G401.6 (cell line): ENCODE data around the gene ATP1B4.
"Not testable (repeated sequence)": the region's sequence is repeated elsewhere in the genome, so short reads cannot be mapped to it uniquely, and the experiment has no call there.

ENCODE experiments used
- FAIRE-seq: peaks from 2 replicates; lab custom pipeline; 2012; peaks lifted over from hg19 to GRCh38; lab: Jason Lieb, UNC

ATP1B4 gene

DNA sequence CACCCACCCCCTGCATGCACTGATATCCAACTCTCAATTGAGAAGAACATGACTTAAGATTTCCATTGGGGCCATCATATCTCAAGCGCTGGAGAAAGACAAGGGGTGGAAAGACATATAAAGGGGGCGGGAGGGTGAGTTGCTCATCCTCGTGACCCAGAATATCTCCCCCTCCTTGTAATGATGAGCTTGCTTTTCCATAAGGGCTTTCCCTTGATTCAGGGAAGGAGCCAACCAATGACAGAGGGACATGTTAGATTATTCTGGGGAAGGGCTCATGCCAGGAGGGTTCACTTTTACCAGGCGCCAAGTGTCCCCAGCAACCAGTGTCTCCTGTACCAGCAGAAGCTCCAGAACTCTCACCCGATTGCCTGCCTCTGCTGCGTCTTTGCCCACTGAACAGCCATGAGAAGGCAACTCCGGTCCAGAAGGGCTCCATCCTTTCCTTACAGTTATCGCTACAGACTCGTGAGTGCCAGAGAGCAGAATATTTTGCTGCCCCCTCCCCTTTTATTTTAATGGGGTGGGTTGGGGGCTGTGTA, at the start of gene ATP1B4:
TSS of gene ATP1B4 (plus strand) at position 326 of the 542 bp plus-strand sequence. CDS start at position 406, 80 bp downstream.
- FAIRE-seq = no peak

DNA sequence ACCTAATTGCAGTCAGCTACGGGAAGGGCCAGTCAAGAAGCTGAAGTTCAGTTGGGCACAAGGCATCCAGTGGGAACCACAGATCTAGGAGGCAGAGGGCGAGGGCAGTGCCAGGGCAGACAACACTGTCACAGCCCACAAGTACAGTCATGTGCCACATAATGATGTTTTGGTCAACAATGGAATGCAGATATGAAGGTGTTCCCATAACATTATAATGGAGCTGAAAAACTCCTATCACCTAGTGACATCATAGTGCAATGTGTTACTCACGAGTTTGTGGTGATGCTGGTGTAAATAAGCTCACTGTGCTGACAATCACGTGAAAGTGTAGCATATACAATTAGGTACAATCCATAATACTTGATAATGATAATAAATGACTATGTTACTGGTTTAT, 46.1 kb upstream of the ATP1B4 start:
- FAIRE-seq = no peak

DNA sequence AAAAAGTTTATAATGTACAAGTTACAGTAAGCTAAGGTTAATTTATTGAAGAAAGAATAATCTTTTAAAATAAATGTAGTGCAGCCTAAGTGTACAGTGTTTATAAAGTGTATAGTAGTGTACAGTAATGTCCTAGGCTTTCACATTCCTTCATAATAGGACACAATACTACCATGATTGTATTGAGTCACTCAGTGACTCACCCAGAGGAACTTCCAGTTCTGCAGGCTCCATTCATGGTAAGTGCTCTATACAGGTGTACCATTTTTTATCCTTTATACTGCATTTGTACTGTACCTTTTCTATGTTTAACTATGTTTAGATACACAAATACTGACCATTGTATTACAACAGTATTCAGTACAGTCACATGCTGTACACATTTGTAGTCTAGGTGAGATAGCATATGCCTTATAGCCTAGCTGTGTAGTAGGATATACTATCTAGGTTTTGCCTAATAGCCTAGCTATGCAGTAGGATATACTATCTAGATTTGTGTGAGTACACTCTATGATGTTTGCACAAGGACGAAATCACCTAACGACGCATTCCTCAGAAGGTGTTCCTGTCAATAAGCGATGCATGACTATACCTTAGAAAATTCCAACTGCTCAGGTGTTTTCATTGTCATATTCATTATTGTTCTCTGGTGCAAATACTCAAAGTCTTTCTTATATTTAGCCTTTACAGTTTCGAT, 45.2 kb upstream of the ATP1B4 start:
- FAIRE-seq = no peak

DNA sequence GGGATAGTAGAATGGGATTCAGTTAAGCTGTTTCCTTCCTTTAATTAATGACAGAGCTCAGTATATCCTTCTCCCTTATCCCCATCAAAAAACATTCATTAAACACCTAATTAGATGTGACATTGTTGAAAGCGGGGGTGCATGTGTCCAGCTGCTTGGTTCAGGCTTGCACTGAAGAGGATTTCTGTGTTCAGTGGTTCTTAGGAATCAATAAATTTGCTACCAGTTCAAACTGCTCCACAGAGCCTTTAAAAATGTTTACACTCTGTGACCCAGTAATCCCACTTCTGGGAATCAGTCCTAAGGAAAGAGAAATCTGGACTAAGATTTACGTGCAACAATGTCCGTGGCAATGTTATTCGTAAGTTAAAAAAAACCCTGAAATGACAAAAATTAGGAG, 43.5 kb upstream of the ATP1B4 start:
- no peak for FAIRE-seq

DNA sequence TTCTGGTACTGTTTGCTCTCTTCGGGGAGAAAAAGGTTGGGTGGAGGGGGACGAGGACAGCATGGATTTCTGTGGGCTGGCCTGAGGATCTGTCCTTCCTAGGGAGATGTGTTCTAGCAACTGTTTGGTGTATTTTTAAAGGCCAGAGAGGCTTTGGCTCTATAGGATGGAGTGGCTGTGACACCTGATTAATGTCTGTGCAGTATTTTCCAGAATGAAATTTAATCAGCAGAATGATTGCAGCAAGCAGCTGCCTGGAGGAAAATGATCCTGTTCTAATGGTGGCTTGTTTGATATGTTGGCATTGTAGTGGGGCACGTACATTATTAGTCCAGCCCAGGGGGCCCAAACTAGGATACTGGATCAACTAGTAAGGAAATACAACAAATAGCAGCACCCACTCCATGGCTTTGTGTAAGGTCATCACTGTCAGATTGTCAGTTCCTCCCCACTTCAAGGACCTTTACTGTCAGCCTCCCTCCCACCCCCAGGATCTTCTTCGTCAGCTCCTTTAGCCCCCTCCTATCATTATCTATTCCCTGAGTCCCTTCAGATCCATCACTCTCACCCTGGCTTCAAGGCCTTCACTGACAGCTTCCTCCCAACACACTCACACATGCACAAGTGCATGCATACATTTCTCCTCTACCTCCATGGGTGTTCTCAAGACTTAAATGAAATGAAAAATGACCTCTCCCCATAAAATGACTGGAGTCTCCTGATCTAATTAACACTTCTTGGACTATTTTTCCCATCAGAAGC, 40.2 kb upstream of the ATP1B4 start:
- no peak for FAIRE-seq

DNA sequence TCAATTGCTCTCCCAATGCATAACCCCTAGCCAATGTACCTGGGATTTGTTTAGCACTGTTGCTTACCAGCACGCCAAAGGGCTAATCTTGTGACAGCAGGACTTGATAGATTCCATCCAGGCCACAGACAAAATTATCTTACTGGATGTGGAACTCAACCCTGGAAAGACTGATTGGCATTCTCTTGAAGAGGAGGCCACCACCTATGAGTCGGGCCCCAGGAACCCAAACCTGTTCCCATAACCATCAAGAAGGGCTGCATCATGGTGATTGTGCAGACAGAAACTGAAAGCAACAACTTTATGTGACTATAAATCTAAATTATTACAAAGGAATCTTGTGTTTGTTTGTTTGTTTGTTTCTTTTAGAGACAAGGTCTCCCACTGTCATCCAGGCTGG, 30.8 kb upstream of the ATP1B4 start:
- FAIRE-seq = no peak

DNA sequence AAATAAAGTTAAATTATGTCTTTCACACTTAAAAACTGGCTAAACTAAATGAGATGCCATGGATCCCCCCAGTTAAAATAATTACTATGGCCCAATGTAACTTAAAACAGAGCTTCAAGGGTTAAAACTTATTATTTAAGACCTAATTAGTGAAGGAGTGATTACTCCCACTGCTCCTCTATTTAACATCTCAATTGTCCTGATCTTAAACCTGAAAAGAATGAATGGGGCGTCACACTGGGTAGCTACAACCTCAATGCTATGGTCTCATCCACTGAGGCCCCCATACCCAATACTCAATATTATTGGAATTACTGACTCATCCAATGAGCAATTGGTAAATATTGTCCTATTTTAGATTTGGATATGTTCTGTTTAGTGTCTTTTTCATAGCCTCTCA, 29.5 kb upstream of the ATP1B4 start:
- no peak for FAIRE-seq

DNA sequence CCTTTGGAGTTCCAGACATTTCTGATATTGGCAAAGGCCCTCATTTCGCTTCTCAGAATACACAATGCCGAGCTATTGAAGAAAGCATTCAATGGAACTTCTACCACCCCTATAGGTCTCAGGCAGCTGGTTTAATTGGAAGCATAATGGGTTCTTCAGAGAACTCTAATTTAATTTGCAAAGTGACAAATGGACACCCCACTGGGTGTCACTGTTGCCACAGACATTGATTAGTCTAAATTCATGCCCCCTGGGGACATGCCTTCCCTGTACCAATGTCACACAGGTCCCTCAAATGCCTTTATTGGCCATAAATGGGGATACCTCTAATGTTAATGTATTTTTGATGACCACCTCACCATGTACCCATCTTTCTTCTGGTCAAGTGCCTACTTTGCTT, 27.7 kb upstream of the ATP1B4 start:
- FAIRE-seq = no peak

DNA sequence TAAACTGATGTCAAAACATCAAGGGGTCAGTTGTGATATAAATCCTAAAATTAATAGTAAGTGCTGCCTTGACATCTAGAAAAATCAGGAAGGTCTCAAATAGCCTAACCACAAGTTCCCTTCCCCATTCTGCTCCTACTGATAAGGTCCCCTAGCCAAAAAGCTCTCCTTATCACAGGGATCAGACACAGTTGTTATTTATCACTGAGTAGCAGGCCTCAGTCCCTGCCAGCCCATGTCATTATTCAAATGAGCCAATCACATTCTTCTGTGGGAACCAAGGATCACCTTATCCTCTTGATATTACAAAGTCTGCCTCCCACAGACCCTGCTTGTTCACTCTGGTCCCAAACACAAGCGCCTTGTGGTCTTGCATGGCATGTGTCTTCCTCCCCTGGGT, 27.3 kb upstream of the ATP1B4 start:
- FAIRE-seq = no peak

DNA sequence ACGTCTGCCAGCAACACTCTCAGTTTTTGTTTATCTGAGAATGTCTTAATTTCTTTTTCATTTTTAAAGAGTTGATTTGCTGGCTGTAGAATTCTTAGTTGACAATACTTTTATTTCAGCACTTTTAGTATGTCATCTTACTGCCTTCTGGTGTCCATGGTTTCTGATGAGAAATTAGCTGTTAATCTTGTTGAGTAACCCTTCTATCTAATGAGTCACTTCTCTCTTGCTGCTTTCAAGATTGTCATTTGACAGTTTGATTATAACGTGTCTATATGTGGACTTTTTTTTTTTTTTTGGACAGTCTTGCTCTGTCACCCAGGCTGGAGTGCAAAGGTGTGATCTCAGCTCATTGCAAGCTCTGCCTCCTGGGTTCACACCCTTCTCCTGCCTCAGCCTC, 26.6 kb upstream of the ATP1B4 start:
- no peak for FAIRE-seq

DNA sequence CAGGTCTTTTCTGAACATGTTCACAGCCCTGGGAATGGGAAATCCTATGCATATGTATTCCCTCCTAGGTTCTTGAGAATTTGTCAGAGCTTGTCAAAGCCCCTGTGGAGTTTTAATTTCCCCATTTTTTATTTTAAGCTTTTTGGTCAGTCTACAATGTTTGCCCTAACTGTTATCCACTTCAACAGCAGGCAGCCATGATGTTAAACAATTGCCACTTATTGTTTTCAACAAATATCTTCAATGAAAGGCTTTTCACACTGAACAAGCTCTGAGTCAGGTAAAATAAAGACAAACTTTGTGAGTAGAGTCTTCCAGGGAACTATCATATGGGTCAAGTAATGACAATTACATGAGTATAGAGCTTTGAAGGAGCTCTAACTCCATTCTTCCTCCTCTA, 25.0 kb upstream of the ATP1B4 start:
- FAIRE-seq = no peak

DNA sequence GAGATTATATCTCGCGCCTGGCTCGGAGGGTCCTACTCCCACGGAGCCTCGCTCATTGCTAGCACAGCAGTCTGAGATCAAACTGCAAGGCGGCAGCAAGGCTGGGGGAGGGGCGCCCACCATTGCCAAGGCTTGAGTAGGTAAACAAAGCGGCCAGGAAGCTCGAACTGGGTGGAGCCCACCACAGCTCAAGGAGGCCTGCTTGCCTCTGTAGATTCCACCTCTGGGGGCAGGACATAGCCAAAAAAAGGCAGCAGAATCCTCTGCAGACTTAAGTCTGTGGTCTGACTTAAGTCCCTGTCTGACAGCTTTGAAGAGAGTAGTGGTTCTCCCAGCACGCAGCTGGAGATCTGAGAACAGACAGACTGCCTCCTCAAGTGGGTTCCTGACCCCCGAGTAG, 17.3 kb upstream of the ATP1B4 start:
- FAIRE-seq = not testable (repeated sequence)

DNA sequence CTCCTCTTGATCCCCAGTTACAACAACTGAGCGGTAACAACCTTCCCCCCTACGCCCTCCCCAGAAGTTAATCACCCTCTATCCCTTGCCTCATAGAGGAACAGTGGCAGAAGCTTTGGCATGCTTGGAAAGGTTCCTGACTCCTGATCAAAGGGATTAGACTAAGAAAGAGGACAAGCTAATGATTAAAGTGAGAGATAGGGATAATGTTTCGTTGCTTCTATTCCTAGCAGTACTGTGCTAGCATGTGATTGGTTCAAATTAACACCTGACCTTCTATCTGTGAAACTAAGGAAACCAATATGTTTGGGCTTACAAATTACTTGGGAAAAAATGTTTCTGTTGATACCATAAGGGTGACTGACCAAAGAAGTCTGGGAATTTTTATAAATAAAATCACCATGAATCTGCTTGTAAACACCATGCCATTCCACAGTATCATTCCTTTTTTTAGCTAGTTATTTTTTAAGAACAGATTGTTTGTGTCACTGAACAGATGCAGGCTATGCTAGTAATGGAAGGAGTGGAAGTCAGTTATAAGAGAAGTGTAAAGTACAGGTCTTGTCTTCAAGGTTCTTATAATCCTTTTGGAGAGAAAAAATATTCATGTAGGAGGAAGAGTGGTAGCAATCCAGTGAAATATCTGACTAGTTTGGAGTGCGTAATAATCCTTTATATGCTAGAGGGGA, 11.3 kb upstream of the ATP1B4 start:
- no peak for FAIRE-seq

DNA sequence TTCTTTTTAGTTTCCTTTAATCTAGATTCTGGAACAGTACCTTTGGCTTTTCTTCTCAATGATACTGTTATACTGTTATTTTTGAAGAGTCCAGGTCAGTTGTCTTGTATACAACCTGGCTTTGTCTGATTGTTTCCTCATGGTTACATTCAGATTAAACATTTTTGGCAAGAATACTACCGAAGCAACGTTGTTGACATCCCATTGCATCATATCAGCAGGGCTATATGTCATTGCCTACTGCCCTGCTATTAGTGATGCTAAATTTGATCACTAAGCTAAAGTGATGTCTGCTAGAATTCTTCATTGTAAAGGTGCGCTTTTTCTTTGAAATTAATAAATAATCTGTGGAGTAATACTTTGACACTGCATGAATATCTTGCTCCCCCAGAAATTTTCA, 5.8 kb upstream of the ATP1B4 start:
- no peak for FAIRE-seq

DNA sequence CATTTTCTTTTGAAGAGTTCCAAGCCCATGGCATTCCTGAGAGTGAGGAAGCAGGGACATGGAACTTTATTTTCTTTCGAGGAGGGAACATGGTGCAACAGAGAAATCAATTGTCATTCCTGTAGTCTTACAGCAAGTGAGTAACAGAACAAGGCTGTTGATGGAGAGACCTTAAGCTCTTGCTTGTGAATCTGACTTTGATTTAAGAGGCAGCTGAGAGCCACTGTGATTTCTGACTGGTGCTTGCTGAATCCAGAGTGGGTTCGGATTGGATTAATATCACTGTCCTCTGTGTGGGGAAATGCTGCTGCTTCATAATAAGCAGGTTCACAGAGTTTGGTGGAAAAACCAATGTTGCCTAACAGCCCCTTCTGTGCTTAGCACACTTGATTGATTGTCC, 4.7 kb upstream of the ATP1B4 start:
- no peak for FAIRE-seq

DNA sequence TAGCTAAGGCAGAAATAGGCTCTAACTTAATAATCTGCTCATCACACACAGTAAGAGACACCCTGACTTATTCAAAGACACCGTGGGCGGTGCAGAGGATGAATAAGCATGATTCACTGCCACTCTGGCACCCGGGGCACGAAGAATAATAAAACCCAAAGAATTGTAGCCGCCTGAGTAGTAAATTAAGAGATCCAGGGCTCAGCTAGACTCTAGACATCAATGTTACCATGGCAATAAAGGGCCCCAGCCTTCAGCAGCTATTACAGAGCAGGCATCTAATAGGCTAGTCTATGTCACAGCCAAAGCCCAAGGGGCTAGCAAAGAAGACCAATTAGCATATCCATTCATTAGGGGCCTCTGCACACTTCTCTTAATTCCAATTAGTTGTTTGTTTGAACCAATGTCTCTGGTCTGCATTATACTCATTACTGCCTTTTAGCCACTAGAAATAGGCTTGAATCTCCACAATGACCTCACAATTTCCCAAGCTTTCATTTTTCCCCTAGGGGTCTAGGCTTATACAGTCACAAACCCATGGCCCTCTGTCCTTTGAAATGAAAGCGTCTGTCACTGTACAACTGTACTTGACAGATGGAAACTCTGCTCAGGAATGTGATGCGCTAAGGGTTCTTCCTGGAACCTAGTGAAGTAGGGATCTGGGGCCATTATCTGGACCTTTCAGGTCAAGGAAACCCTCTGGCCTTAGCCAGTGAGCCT, 3.0 kb upstream of the ATP1B4 start:
- no peak for FAIRE-seq

DNA sequence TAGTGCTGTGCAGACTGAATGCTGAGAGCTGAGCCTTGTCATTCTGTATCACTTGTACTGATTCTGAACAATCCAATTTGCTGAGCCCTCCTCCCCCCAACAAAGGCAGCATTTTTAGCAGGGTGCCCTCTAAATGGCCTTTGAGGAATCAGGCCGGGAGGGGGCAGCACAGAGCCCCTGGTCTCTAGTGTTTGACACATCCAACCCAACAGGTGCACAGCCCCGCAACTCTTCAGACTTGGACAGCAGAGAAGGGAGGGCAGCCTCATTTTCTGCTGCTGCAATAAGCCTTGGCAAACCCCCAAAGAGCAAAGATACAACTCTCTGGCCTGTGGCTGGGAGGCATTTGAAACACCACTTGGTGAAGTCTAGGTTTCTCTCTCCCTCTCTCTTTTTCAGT, 3.4 kb downstream of the ATP1B4 start:
- FAIRE-seq = no peak

DNA sequence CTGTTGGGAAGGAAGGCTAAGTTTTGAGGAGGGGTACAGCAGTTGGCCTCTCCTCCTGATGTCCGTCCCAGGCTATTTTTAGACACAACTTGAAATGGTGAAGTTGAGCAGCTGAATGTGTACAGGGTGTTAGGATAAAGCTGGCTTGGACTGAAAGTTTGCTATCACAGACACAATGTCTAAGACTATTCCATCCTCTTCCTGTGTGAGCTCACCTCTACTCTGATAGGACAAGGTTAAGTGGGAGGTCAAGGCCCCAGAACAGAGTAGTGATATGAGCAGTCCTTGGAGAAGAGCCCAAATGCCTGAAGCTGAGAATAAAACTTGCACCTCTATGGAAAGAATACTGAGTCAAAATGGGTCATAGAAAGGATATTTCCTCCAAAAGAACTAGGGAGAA, 4.1 kb downstream of the ATP1B4 start:
- no peak for FAIRE-seq

DNA sequence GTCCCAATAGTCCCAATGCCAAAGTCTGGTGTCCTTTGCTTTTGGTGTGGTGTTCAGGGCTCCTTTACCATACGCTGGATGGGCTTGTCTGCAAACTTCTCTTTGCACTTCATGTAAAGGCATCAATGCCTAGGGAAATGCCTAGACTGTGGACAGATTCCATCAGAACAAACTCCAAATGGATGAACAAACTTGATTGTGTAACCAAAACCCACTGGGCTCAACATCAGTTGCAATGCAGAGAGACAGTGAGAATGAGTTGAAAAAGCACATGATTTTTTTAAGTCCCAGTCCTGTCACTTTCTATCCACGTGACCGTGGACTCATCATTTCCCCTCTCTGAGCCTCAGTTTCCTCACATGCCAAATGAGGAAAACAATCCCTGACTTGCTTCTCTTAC, 4.9 kb downstream of the ATP1B4 start:
- no peak for FAIRE-seq

DNA sequence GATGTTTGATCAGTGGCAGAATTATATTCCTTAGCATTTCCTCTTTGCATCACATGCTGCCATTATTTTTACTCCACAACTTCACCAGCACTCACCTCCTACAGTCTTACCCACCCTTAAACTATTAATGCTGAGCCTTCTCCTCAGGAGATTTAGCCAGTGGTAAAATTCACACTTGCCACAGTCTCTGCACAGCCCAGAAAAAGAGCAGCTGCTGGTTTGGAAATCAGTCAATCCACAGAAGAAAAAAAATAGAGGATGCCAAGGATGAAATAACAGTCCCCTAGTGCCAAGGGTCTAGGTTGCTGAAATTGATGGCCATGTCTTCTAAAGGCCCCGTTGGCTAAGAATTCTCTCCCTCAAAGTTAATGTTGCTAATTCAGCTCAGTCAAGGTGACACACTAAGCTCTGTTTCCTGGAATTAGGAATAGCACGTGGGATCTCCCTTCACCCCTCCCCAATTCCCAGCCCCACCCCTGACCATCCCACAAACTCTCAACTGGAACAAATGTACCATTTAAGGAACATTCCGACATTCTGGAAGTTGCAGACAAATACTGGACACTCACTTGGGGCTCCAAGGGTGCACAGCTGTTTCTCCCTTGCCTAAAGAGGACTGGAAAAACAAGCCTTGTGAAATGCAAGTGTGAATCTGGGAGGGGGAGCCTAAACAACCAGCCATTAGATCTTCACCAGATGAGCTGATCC, 5.7 kb downstream of the ATP1B4 start:
- FAIRE-seq = no peak

DNA sequence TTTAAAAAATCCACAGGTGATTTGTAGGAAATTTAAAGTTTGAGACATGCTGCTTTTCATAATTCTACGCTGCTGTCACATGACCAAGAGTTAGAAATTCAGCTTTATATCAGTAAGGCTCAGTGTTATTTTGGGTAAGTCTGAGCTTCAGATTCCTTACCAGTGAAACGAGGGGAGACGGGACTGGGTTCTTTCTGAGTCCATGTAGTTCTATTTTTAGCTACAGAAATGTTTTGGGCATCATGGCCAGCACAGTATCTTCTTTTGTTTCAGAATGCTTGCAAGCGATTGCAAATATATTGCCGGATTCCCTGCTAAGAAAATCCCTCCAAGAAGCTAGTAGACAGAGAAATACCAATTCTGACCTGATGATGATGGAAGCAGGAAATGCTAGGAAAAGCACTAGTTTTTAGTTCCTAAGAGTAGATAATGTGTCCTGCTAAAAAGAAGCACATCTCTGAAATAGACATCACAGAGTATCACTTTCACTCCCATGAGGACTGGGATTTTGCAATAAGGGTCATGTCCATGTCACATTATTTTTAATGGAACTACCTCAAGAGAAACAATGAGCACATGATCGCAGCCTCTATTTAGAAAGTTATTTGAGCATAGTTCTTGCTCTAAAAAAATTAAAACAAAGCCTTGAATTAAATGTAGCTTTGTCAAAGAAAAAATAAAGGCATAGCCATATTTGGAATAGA, 10.9 kb downstream of the ATP1B4 start:
- no peak for FAIRE-seq
